SIG-M5 treated with dmso at 0.1 percent for 504 hours (cell line): ENCODE results near the gene RTN4.
"Not testable (repeated sequence)": the region's sequence is repeated elsewhere in the genome, so short reads cannot be mapped to it uniquely, and the experiment has no call there.

Source experiments
- DNase-seq: peaks from one replicate; lab custom pipeline; 2025; ENCODE audit not compliant: unreplicated experiment; lab: John Stamatoyannopoulos, UW

The RTN4 gene, protein sequence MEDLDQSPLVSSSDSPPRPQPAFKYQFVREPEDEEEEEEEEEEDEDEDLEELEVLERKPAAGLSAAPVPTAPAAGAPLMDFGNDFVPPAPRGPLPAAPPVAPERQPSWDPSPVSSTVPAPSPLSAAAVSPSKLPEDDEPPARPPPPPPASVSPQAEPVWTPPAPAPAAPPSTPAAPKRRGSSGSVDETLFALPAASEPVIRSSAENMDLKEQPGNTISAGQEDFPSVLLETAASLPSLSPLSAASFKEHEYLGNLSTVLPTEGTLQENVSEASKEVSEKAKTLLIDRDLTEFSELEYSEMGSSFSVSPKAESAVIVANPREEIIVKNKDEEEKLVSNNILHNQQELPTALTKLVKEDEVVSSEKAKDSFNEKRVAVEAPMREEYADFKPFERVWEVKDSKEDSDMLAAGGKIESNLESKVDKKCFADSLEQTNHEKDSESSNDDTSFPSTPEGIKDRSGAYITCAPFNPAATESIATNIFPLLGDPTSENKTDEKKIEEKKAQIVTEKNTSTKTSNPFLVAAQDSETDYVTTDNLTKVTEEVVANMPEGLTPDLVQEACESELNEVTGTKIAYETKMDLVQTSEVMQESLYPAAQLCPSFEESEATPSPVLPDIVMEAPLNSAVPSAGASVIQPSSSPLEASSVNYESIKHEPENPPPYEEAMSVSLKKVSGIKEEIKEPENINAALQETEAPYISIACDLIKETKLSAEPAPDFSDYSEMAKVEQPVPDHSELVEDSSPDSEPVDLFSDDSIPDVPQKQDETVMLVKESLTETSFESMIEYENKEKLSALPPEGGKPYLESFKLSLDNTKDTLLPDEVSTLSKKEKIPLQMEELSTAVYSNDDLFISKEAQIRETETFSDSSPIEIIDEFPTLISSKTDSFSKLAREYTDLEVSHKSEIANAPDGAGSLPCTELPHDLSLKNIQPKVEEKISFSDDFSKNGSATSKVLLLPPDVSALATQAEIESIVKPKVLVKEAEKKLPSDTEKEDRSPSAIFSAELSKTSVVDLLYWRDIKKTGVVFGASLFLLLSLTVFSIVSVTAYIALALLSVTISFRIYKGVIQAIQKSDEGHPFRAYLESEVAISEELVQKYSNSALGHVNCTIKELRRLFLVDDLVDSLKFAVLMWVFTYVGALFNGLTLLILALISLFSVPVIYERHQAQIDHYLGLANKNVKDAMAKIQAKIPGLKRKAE

DNA sequence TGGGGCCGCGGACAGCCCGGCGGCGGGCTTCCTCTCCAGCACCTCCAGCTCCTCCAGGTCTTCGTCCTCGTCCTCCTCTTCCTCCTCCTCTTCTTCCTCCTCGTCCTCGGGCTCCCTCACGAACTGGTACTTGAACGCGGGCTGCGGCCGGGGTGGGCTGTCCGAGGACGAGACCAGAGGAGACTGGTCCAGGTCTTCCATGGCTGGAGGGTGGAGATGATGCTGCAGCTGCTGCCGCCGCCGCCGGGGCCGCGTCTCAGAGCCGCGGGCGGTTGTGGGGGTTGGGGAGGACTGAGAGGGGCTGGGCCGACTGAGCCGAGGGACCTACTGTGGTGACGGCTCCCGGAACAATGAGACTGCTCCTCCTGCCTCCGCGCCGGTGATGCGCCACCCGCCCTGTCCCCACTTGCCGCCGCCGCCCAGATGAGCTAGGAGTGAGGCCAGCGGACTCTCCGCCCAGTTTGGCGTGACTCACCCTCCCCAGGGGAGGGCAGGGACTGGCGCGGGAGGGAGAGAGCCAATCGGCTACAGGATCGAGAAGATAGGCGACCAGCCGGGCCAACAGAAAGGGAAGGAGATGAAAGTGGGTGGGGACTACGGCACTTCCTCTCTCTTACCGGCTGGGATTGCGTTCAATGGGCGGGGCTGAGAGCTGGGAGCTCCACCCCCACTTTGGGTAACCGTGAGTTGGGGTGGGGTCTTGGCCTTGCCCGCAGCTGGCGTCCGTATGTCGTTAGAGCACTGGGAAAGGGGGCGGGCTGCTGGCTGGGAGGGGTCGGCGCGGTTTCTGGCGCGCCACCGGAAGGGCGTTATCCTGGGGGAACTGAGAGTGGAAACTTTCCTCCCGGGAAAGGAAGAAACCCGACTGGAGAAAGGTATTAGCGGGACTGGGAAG lies at the start of gene RTN4:
RTN4 (minus strand) TSS at position 352 of the 895 bp plus-strand sequence; CDS start at position 201, 151 bp downstream.
- peak; percentile 99 for DNase-seq

DNA sequence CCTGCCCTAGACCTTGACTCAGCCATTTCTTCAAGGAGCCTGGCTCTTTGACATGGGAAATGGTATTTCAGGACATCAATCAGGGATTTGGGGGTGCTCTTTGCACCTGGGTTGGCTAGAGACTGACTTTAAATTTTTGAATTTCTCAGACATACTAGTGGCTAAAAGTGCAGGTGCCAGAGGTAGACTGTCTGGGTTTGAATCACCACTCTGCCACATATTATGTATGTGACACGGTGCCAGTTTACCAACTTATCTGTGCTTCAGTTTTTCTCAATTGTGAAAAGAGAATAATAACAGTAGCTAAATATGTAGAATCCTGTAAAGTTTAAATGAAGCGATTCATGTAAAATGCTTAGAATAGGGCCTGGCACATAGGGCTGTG lies 49.2 kb upstream of the RTN4 start:
- DNase-seq = no peak

DNA sequence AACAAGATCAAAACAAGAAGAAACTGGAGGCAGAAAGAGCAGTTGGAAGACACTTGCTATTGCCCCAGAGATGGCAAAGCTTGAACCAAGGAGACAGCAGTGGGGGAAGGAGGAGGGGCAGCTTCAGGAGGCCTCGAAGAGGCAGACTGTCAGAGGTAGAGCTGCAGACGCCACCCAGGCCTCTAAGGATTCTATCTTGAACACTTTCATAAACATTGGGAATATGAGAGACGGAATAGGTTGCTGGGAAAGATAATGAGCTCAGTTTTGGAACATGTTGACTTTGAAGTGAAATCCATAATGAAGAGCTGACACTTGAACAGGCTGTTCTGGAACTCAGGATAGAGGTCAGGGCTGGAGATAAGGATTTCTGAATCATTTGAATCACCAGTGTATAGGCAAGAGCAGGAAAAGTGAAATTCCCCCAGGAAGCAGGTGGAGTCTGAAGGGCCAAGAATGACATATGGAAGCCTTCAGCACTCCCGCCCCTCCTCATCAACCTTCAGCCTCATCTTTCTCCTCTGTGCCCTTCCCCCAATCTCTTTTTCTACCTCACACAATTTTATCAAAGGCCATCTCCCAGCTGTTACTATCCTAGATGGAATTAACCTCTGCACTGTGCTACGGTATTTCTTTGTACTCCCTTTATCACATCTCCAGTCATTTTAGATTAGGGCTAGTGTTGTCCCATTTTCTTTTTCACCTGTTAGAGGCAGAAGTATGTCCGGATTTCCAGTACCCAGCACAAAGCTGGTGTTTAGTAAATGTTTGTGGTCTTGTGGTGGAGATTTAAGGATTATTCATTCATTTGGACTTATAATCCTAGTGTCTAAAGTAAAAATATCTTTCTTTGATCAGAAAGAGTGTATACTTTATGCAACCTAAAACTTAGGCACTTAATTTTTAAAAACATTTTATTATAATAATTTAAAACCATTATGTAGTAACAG lies 47.5 kb upstream of the RTN4 start:
- DNase-seq = no peak

DNA sequence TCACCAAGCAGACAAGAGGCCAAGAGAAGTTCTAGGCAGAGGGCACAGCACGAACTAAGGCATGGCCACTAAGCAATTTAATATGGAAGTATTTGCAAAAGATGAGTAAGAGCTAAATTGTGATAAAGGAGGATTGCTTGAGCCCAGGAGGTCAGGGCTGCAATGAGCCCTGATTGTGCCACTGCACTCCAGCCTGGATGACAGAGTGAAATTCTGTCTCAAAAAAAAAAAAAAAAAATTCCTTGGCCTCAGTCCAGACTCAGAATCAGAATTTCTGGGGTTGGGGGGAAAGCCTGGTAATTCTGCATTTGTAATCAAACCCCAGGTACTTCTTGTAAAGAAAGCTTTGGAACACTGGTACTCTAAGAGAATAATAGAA lies 46.8 kb upstream of the RTN4 start:
- DNase-seq = no peak

DNA sequence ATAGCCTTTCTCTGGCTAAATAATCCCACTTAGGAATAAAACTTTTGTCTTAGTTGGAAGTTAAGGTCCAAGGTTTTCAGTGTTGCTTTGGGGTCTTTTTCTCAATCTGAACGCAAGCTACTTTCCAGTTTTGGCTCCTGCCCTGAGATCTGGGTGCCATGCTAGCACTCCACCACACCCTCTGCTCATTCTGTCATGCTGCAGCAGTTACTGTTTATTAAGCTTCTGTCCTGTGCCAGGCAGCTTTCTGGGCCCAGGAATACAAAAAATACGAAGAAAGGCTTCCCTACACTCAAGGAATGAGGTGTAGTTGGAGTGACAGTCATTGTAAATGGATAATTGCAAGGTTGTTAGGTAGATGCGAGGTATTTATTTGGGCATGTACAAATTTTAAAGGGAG lies 46.3 kb upstream of the RTN4 start:
- DNase-seq = no peak

DNA sequence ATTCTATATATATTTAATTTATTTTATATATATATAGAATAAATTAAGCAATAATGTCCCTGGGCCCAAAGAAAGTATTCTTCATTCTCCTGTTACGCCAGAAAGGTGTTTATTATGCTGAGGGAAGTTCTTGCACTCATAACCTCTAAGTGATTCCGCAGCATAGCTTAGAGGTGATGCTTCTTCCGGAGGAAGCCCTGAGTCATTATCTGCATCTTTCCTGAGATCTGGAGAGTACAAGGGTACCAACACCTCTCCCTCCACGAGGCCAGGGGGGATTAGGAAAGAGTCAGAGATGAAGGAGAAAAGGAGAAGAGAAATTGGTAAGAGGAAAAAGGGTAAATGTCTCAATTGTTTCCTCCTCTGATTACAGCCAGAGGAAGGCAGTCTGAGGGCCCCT lies 43.1 kb upstream of the RTN4 start:
- peak; percentile 87 for DNase-seq

DNA sequence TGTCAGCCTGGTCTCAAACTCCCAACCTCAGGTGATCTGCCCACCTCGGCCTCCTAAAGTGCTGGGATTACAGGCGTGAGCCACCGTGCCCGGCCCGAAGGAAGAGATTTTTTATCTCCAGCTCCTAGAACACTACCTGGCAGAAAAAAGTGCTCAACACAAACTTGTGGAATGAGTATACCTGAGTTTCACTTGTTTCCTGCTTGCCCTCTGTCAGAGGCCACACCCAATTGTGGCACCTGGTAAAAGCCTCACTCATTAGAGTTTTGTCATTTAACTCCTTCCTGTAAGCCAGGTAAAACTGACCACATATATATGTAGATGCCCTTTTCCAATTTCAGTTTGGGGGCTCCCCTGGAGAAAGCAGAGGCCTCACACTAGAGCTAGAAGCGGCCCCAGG lies 42.2 kb upstream of the RTN4 start:
- no peak for DNase-seq

DNA sequence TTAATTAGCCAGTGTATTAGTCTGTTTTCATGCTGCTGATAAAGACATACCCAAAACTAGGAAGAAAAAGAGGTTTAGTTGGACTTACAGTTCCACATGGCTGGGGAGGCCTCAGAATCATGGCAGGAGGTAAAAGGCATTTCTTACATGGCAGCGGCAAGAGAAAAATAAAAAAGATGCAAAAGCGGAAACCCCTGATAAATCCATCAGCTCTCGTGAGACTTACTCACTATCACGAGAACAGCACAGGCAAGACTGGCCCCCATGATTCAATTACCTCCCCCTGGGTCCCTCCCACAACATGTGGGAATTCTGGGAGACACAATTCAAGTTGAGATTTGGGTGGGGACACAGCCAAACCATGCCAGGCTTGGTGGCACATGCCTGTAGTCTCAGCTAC lies 41.4 kb upstream of the RTN4 start:
- DNase-seq = not testable (repeated sequence)

DNA sequence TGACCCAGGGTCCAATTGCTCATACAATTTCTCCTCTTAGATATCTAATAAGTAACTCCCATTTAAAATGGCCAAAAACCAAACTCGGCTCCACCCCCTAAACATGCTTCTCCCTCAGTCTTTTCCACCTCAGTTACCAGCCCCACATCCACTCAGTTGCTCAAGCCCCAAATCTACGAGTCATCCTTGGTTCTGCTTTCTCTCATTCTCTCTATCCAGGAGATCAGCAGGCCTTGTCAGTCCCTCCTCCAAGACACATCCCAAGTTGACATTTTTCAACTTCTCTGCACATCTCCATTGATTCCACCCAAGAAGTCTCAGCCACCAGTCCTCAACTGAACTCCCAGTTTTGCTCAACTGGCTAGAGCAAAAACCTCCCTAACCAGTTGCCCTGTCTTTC lies 40.5 kb upstream of the RTN4 start:
- DNase-seq = peak; percentile 79

DNA sequence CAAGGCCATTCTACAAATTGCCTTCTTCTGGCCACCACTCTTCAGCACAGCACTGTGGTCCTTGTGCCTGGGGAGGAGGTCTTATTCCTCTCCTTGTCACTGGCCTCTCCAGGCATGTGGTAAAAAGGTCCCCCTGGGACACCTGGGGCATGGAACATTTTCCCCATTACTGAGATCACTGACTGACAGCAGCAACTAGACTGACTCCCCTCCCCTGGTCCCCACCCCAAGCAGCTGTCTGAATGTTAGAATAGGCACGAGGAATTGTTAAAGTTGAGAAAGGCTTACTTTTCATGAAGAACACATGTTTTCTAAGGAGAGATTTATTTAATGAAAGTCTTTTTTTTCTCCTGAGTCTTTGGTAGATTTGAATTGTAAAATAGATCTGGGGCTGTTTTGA lies 39.5 kb upstream of the RTN4 start:
- DNase-seq = no peak

DNA sequence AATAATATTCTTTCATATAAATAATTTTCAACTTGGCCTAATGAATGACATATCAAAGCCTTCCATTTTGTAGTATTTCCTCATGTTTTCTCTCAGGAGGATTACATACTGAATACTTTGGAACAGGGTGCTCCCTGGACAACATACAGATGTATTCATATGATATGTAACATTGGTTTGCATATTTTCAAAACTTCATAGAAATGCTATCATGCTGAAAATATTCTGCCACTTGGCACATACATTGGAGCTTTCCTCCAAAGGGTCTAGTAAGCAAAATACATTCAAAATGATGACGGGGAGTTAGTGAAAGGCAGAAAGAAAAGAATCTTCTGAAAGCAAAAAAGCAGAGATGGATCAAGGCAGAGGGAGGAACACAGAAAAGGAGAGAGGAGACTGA lies 38.1 kb upstream of the RTN4 start:
- DNase-seq = no peak

DNA sequence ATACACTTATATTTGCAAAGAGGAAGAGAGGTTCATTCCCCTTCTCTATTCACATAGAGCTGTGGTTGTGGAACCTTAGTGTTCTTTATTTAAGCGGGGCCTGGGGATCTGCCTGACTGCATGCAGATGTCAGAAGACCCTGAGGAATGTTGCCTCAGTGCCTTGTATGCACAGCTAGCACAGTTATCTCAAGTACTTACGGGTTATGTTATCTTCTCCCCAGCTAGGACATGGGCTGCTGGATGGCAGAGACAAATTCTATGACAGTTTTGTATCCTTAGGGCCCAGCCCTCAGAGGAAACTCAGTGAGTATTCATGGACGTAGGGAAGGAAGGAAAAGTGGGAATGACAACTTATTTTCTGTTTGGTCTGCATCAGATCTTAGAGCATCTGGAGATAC lies 37.7 kb upstream of the RTN4 start:
- DNase-seq = no peak

DNA sequence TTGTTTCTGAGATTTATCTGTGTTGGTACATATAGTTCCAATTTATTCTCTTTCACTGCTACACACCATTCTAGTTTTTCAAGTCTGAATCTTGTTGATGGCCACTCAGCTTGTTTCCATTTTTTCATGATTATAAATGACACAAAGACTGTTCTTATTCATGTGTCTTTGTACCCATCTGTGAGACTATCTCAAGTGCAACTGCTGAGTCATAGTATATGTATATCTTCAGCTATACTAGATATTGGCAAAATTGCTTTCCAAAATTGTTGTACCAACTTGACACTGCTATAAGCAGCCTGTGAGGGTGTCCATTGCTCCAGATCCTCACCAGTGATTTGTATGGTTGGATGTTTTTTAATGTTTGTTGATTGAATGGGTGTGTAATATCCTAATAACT lies 37.2 kb upstream of the RTN4 start:
- DNase-seq = no peak

DNA sequence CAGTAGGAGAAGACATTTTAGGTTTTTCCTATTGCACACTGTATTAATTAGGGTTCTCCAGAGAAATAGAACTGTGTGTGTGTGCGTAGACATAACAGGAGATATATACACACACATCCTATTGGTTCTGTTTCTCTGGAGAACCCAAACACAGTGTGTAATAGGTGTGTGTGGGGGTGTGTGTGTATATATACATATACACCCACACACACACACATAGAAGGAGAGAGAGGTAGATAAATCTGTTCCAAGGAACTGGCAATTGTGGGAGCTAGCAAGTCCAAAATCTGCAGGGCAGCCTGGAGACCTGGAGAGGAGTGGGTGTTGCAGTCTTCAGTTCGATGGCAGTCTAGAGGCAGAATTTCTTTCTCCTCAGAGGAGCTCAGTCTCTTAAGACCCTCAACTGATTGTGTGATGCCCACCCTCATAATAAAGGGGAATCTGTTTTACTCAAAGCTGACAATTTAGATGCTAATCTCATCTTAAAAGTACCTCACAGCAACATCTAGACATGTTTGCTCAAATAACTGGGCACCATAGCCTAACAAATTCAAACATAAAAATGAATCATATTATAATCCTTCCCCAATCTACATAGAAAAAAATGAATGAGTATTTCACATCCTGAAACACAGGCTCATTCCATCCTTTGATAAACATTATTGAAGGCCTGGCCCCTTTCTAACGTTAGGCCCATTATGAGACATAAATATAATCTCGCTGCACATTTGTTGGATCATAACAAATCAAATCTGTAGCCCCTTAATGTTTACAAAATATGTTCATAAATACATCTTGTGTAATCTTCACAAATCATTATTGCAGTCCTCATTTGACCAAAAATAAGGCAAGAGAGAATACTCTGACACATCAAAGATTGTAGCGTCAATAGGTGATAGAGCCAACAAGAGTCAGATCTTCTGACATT lies 35.1 kb upstream of the RTN4 start:
- no peak for DNase-seq

DNA sequence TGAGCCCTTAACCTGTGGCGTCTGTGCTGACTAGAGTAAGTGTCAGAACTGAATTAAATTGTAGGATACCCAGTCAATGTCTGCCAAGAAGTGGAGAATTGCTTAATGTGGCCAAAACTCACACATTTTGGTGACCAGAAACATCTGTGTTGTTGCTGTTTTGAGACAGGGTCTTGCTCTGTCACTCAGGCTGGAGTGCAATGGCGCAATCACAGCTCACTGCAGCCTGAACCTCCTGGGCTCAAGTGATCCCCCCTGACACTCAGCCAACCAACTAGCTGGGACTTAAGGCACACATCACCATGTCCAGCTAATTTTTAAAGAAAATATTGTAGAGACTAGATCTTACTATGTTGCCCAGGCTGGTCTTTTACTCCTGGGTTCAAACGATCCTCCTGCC lies 34.4 kb upstream of the RTN4 start:
- DNase-seq = no peak

DNA sequence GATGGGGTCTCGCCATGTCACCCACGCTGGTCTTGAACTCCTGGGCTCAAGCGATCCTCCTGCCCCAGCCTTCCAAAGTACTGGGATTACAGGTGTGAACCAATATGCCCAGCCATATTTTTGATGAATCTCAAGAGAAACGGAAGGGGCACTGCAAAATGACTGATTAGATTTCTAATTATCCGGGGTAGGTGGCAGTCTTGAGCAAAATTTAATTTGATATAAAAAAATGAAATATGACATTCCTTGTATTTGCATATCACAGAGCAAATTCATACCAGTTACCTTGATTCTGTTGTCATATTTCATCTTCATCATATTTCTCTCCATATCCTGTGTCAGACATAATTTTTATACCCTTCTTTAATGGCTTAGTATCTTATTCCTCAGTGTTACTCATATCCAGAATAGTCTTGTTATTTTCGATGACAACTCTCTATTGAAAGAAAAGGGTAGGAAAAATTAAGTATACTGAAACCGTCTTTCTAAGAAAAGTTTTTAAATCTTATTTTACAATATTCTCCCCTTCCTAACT lies 30.0 kb upstream of the RTN4 start:
- DNase-seq = no peak

DNA sequence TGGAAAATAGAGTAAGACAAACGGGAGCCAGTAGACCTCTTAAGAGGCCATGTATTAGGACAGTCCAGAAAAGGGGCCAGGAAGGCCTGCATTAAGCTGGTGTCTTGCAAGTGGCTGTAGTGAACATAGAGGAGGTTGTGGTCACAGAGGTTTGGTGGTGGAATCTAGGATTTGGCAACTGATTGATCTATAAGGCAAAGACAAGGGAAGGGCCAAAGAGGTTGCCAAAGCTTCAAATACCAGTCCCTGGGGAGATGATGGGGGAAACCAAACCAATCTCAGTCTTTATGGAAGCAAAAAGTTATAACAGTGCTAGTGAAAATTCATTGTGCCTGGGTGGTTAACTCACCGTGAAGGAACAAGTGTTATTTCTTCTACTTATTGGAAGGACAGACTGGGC lies 28.7 kb upstream of the RTN4 start:
- no peak for DNase-seq

DNA sequence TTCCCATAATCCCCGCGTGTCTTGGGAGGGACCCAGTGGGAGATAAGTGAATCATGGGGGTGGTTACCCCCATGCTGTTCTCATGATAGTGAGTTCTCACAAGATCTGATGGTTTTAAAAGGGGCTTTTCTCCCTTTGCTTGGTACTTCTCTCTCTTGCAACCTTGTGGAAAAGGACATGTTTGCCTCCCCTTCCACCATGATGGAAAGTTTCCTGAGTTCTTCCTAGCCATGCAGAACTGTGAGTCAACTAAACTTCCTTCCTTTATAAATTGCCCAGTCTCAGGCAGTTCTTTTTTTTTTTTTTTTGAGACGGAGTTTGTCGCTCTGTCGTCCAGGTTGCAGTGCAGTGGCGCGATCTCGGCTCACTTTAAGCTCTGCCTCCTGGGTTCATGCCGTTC lies 26.5 kb upstream of the RTN4 start:
- no peak for DNase-seq
